B cell (primary cell): ENCODE measurements around the gene RTN4RL1. TPM values are rescaled to one million over a fixed set of nuclear protein-coding genes. Genes with fewer than 3 reads are reported as not detected.
A peak's percentile ranks its signal among the peaks of the same experiment; 100 is the strongest.

ENCODE experiments used
- ATAC-seq: fragments of 200-7000 bp; cut with Tn5 transposase; one replicate; pipeline ENCODE4 v1.10.0; 2021; ENCODE audit warnings: low read depth, mild to moderate bottlenecking, moderate number of reproducible peaks, moderate library complexity
- CTCF ChIA-PET: fragments of 350-600 bp; sonication (Branson Sonifier 250); formaldehyde crosslinking; loops from one replicate; lab custom pipeline; 2021; ENCODE audit warnings: antibody characterized with exemption, inconsistent platforms; lab: Charles Lee
- POLR2A ChIA-PET: fragments of 350-600 bp; sonication (Branson Sonifier 250); formaldehyde crosslinking; loops from one replicate; lab custom pipeline; 2021; ENCODE audit warnings: antibody characterized with exemption; lab: Charles Lee
- DNase-seq: peaks from one replicate; pipeline ENCODE4 v3.0.0; 2013
- H2AFZ ChIP-seq: 2 replicates; pipeline ENCODE4 v1.6.1; 2012; ENCODE audit warnings: mild to moderate bottlenecking, low read depth, low read length; ENCODE audit not compliant: insufficient read depth, poor library complexity, severe bottlenecking
- H3K27ac ChIP-seq, 2 donors: 1 replicate in 1 of 2; 2 replicates in 1 of 2; pipeline ENCODE4 v1.5.1; 2012 to 2013; ENCODE audit warnings: low read length in 2 of 2, mild to moderate bottlenecking in 2 of 2, moderate library complexity in 1 of 2
- H3K27me3 ChIP-seq, 4 experiments: fragments of 200-600 bp in 1 of 4; sonication (generic) in 1 of 4; replicated peaks in 1 of 4; 1 replicate in 2 of 4; 2 replicates in 2 of 4; pipeline versions ENCODE4 v1.6.1 to v1.7.0; 2013 to 2016; ENCODE audit warnings: low read length in 3 of 4, mild to moderate bottlenecking in 2 of 4, mixed read lengths in 1 of 4, moderate library complexity in 1 of 4; ENCODE audit not compliant: insufficient read depth in 4 of 4, control insufficient read depth in 3 of 4; ENCODE audit errors: control extremely low read depth in 1 of 4
- H3K36me3 ChIP-seq, 2 experiments: replicated peaks in 1 of 2; 1 replicate in 1 of 2; 2 replicates in 1 of 2; pipeline versions ENCODE4 v1.6.1 to v1.7.1; 2013; ENCODE audit warnings: low read length in 1 of 2; ENCODE audit not compliant: insufficient read depth in 2 of 2, control insufficient read depth in 1 of 2; ENCODE audit errors: control extremely low read depth in 1 of 2, extremely low read depth in 1 of 2
- H3K4me1 ChIP-seq, 2 donors: fragments of 200-600 bp in 1 of 2; sonication (generic) in 1 of 2; 1 replicate in 1 of 2; 2 replicates in 1 of 2; pipeline versions ENCODE4 v1.5.1 to v1.6.1; 2013 to 2017; ENCODE audit warnings: low read length in 2 of 2; ENCODE audit not compliant: control insufficient read depth in 2 of 2, insufficient read depth in 2 of 2
- H3K4me2 ChIP-seq: replicated peaks from 2 replicates; pipeline ENCODE3; 2012; ENCODE audit warnings: mild to moderate bottlenecking, low read depth, low read length; ENCODE audit not compliant: poor library complexity, severe bottlenecking
- H3K4me3 ChIP-seq, 5 experiments: fragments of 200-600 bp in 1 of 5; sonication (generic) in 1 of 5; 1 replicate in 3 of 5; 2 replicates in 2 of 5; pipeline versions ENCODE4 v1.5.1 to v1.7.0; 2011 to 2016; ENCODE audit warnings: low read length in 4 of 5, mild to moderate bottlenecking in 4 of 5, low read depth in 2 of 5, control low read depth in 1 of 5, moderate library complexity in 1 of 5; ENCODE audit not compliant: insufficient read depth in 1 of 5; ENCODE audit errors: control extremely low read depth in 1 of 5, extremely low read depth in 1 of 5
- H3K79me2 ChIP-seq: fragments of 200-600 bp; sonication (generic); one replicate; pipeline ENCODE4 v1.6.0; 2016; ENCODE audit warnings: low read length; ENCODE audit not compliant: control insufficient read depth, insufficient read depth
- H3K9ac ChIP-seq: fragments of 200-600 bp; sonication (generic); 2 replicates; pipeline ENCODE4 v1.6.1; 2017; ENCODE audit warnings: mild to moderate bottlenecking, low read length, moderate library complexity
- H3K9me3 ChIP-seq, 3 donors: one replicate each; pipeline versions ENCODE4 v1.6.1 to v1.7.1; 2013; ENCODE audit warnings: low read length in 2 of 3; ENCODE audit not compliant: control insufficient read depth in 2 of 3, insufficient read depth in 1 of 3; ENCODE audit errors: control extremely low read depth in 1 of 3
- H4K20me1 ChIP-seq: 2 replicates; pipeline ENCODE4 v1.6.0; 2012; ENCODE audit warnings: mild to moderate bottlenecking, low read length; ENCODE audit not compliant: insufficient read depth, control insufficient read depth, poor library complexity, severe bottlenecking
- H3K27ac Mint-ChIP-seq: one replicate; pipeline ENCODE4 v1.8.0; 2021; ENCODE audit warnings: mixed read lengths
- H3K27me3 Mint-ChIP-seq: one replicate; pipeline ENCODE4 v1.8.0; 2021; ENCODE audit warnings: mixed read lengths
- H3K4me1 Mint-ChIP-seq: one replicate; pipeline ENCODE4 v1.8.0; 2021; ENCODE audit warnings: mixed read lengths
- H3K4me3 Mint-ChIP-seq: one replicate; pipeline ENCODE4 v1.8.0; 2021; ENCODE audit warnings: mixed read lengths
- H3K9me3 Mint-ChIP-seq: one replicate; pipeline ENCODE4 v1.8.0; 2022; ENCODE audit warnings: mixed read lengths; ENCODE audit not compliant: insufficient read depth
- CTCF ChIP-seq: fragments of 200-600 bp; IDR thresholded peaks from one replicate; pipeline ENCODE4 v1.8.0; 2022; ENCODE audit warnings: antibody characterized with exemption, mild to moderate bottlenecking
- EZH2 ChIP-seq: IDR thresholded peaks from 2 replicates; pipeline ENCODE4 v1.6.1; 2012; ENCODE audit warnings: borderline replicate concordance, low read depth, mild to moderate bottlenecking, moderate library complexity, low read length; ENCODE audit not compliant: insufficient read depth, poor library complexity, severe bottlenecking
- WGBS: methylation state at CpG from one replicate; pipeline ENCODE4 v1.1.5; 2013; ENCODE audit warnings: missing lambda C conversion rate; ENCODE audit not compliant: insufficient coverage; 5-methylcytosine and 5-hydroxymethylcytosine counted together
- intact Hi-C: fragments of 100-400 bp; cut with micrococcal nuclease; formaldehyde crosslinking; loops from one replicate; pipeline ENCODE4 v1.10.0; 2022
- polyA plus RNA-seq: library from polyadenylated mRNA; depleted of rRNA; stranded (reverse); fragments of >200 nt; gene quantifications from 2 replicates; pipeline ENCODE4 v1.2.3, GENCODE V29; 2012
- total RNA-seq, 2 donors: library from RNA; stranded (reverse); fragments of 120-200 nt in 1 of 2; gene quantifications; 1 replicate in 1 of 2; 2 replicates in 1 of 2; pipeline versions ENCODE4 v1.2.3 to v1.2.4, GENCODE V29; 2013 to 2022

RTN4RL1 gene
- total and polyA plus RNA-seq, 2 donors (not counting 1 experiment from before 2014, with no cell fraction given): 0.03 to 0.07 TPM

DNA sequence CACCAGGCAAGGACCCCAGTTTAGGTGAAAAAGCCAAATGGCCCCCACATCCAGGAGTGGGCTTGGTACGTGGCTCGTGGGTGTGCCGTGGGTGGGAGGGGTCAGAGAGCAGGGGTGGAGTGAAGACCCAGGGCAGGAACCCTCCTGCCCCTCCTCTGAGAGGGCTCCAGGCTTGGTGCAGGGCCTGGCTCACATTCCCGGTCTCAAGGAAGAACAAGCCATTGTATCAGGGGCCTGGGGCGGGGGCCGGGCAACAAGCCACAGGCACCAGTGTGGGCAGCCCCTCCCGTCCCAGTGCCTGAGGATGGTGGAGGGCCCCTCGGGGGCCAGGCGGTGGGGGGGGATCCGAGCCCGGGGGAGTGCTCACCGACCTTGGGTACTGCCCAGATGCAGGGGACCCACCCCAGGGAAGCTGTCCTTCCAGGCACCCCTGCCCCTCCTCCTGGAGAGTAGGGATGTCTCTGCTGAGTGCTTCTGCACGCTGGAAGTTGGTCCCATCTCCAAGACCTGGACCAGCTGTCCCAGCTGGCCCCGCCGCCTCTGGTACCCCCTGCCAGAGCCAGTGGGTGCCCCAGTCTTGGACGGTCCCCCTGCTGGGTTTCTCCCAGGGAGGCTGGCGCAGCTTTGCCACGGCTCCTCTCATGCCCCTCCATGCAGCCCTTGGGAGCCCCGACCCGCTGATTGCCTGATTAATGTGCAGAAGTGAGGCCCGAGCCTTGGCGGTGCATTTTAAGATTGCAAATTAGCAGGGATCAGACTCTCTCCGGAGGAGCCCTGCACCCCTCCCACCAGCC, 83.7 kb downstream of the RTN4RL1 start:
- Mint-ChIP-seq H3K4me1 (no peaks in the 10 kb centered on the region), H3K27ac (no peak overlapping the region), H3K27me3 (no peaks in the 10 kb centered on the region), H3K4me3 (no peak overlapping the region), H3K9me3 (no peaks in the 10 kb centered on the region)
- H3K79me2 ChIP-seq: no peaks in the 10 kb centered on the region
- H4K20me1 ChIP-seq: no peaks in the 10 kb centered on the region
- H3K27me3 ChIP-seq: no peaks in the 10 kb centered on the region
- intact Hi-C loops: no loop called here
- ATAC-seq: no peak
- TF ChIP-seq CTCF: no peak
- TF ChIP-seq EZH2: no peak
- 95% methylated on average over 22 of the region's 23 CpGs for WGBS
- no peaks in the 10 kb centered on the region for H3K36me3 ChIP-seq
- ChIA-PET CTCF (no interaction called here), POLR2A (no interaction called here)
- H3K4me2 ChIP-seq: no peak overlapping the region
- no peak overlapping the region for H3K4me3 ChIP-seq
- DNase-seq: no peak
- H3K9me3 ChIP-seq: no peaks in the 10 kb centered on the region
- H3K9ac ChIP-seq: no peak overlapping the region
- H3K4me1 ChIP-seq: no peaks in the 10 kb centered on the region
- no peak overlapping the region for H3K27ac ChIP-seq
- no peak overlapping the region for H2AFZ ChIP-seq

- H3K9me3 Mint-ChIP-seq: no peaks in the 10 kb centered on the region
- no peak overlapping the region for H2AFZ ChIP-seq
- H3K9me3 ChIP-seq: no peaks in the 10 kb centered on the region
- no peaks in the 10 kb centered on the region for H3K4me1 ChIP-seq
- H3K4me1 Mint-ChIP-seq: no peaks in the 10 kb centered on the region
- H3K27me3 Mint-ChIP-seq: no peaks in the 10 kb centered on the region
- no peak overlapping the region for H3K27ac ChIP-seq
- H3K4me3 ChIP-seq: no peak overlapping the region
- POLR2A ChIA-PET: no interaction called here
- 88% methylated on average over 7 of the region's 10 CpGs for WGBS
- TF ChIP-seq CTCF: no peak
- no peak for TF ChIP-seq EZH2
- H3K79me2 ChIP-seq: no peaks in the 10 kb centered on the region
- ATAC-seq (no peak), DNase-seq (no peak)
- H3K36me3 ChIP-seq: no peaks in the 10 kb centered on the region
- intact Hi-C loops: no loop called here
- H3K27ac Mint-ChIP-seq: peak overlapping the region; percentile 41
- no peak overlapping the region for H3K4me2 ChIP-seq
- CTCF ChIA-PET: no interaction called here
- no peak overlapping the region for H3K4me3 Mint-ChIP-seq
- no peaks in the 10 kb centered on the region for H3K27me3 ChIP-seq
- no peak overlapping the region for H3K9ac ChIP-seq
- H4K20me1 ChIP-seq: no peaks in the 10 kb centered on the region
These were observed 84.3 kb downstream of the RTN4RL1 start for GRCh38 chr17:1940810-1941185.
